Left kidney (tissue), 8 donors: ENCODE data around the gene SETD7. TPM values are rescaled to one million over a fixed set of nuclear protein-coding genes. Genes with fewer than 3 reads are reported as not detected.

Experiments used
- DNase-seq: peaks from one replicate; pipeline ENCODE4 v3.0.0-alpha.2; 2013
- long read RNA-seq, 8 donors: transcript quantifications; one replicate each; lab custom pipeline, GENCODE V29; 2026
- polyA plus RNA-seq: library from polyadenylated mRNA; unstranded; fragments of 120-200 nt; gene quantifications from one replicate; pipeline ENCODE4 v1.2.1, GENCODE V29; 2013; ENCODE audit not compliant: insufficient read length

SETD7 gene
- 14.4 TPM for polyA plus RNA-seq
- long read RNA-seq, donor 1, full-length matches to known transcripts = 3 of 3 reads
- long read RNA-seq, donor 1, partial matches to known transcripts = 0 of 3 reads
- long read RNA-seq, donor 1, other reads (novel, unspliced or antisense) = 0 of 3 reads
- long read RNA-seq, donor 2, full-length matches to known transcripts = 3 of 3 reads
- long read RNA-seq, donor 2, partial matches to known transcripts = 0 of 3 reads
- long read RNA-seq, donor 2, other reads (novel, unspliced or antisense) = 0 of 3 reads
- long read RNA-seq, donor 3, partial matches to known transcripts = 0 of 2 reads
- long read RNA-seq, donor 3, other reads (novel, unspliced or antisense) = 0 of 2 reads
- long read RNA-seq, donor 4 = 0 reads
- long read RNA-seq, donor 5 = 0 reads
- long read RNA-seq, donor 6, full-length matches to known transcripts = 2 of 2 reads
- long read RNA-seq, donor 6, partial matches to known transcripts = 0 of 2 reads
- long read RNA-seq, donor 6, other reads (novel, unspliced or antisense) = 0 of 2 reads
- long read RNA-seq, donor 7, full-length matches to known transcripts = 1 of 1 reads
- long read RNA-seq, donor 7, partial matches to known transcripts = 0 of 1 reads
- long read RNA-seq, donor 7, other reads (novel, unspliced or antisense) = 0 of 1 reads
- long read RNA-seq, donor 8 = 0 reads

GRCh38 chr4:139556071-139556723 lies at the start of gene SETD7:
Gene SETD7 (minus strand): TSS chr4:139556219. CDS start chr4:139556137, 82 bp downstream.
- DNase-seq = peak; percentile 82

GRCh38 chr4:139605516-139605915 lies 49.5 kb upstream of the SETD7 start:
- DNase-seq = no peak

- DNase-seq = peak; percentile 72
Measured at GRCh38 chr4:139603576-139604410, 47.8 kb upstream of the SETD7 start.

- no peak for DNase-seq
Measured at GRCh38 chr4:139602776-139603360, 46.8 kb upstream of the SETD7 start.

GRCh38 chr4:139600662-139601061 lies 44.6 kb upstream of the SETD7 start:
- DNase-seq = no peak

- no peak for DNase-seq
Measured at GRCh38 chr4:139599594-139600374, 43.8 kb upstream of the SETD7 start.

GRCh38 chr4:139599076-139599475 lies 43.1 kb upstream of the SETD7 start:
- no peak for DNase-seq

- no peak for DNase-seq
Measured at GRCh38 chr4:139596684-139597279, 40.8 kb upstream of the SETD7 start.

GRCh38 chr4:139596034-139596683 lies 40.1 kb upstream of the SETD7 start:
- no peak for DNase-seq

- DNase-seq = no peak
Measured at GRCh38 chr4:139594591-139595185, 38.7 kb upstream of the SETD7 start.

GRCh38 chr4:139593091-139593564 lies 37.1 kb upstream of the SETD7 start:
- DNase-seq = no peak

GRCh38 chr4:139589336-139590018 lies 33.5 kb upstream of the SETD7 start:
- no peak for DNase-seq

GRCh38 chr4:139587446-139587845 lies 31.4 kb upstream of the SETD7 start:
- no peak for DNase-seq

GRCh38 chr4:139585473-139585872 lies 29.5 kb upstream of the SETD7 start:
- no peak for DNase-seq

- no peak for DNase-seq
Measured at GRCh38 chr4:139584784-139585183, 28.8 kb upstream of the SETD7 start.

- DNase-seq = no peak
Measured at GRCh38 chr4:139584013-139584412, 28.0 kb upstream of the SETD7 start.

GRCh38 chr4:139582044-139582443 lies 26.0 kb upstream of the SETD7 start:
- no peak for DNase-seq

- no peak for DNase-seq
Measured at GRCh38 chr4:139581096-139581495, 25.1 kb upstream of the SETD7 start.

- no peak for DNase-seq
Measured at GRCh38 chr4:139576219-139576618, 20.2 kb upstream of the SETD7 start.
